NCI-H82 treated with DMSO at 0.1 percent for 48 hours (cell line): ENCODE measurements around the gene CNNM2.
"Not testable (repeated sequence)": the region's sequence is repeated elsewhere in the genome, so short reads cannot be mapped to it uniquely, and the experiment has no call there.

Experiments used
- DNase-seq: peaks from one replicate; lab custom pipeline; 2025; ENCODE audit not compliant: unreplicated experiment; lab: John Stamatoyannopoulos, UW

The CNNM2 gene

GRCh38 chr10:103025696-103026095, 107.6 kb downstream of the CNNM2 start:
- no peak for DNase-seq

DNA sequence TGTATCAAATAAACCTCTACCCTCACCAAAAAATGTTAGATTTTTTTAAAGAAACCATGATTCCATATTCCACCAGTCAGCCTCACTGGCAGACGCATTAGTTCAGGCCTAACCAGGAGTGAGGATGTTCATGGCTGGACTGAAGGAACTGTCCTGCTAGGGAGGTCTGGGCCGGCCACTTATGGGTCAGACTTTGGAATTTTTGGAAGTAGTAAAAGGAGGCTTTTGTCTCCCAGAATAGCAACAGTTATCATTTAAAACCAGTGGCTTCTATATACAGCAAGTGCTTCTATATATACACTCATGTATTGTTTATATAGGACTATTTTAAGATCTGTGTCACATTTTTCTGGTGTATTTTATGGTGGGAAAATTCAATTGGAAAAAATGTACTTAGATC, 120.5 kb downstream of the CNNM2 start:
- DNase-seq, result no peak

DNA sequence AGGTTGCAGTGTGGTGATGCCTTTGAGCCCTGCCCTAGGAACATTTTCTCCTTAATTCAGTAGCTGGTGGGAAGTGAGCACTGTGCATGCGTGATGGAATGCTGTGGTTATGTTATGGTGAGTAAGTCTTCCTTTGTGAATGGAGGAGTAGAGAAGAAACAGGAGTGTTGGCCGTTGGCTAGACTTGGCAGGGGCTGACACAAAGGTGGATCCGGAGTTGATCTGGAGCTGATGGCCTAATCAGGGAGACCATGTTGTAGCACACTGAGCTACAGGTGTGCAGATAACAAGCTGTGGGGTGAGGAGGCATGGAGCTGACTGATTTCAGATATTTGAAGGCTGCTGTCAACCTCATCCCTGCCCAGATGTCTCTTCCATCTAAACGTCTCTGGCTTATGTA, 122.3 kb downstream of the CNNM2 start:
- no peak for DNase-seq

GRCh38 chr10:103041391-103041790, 123.3 kb downstream of the CNNM2 start:
- no peak for DNase-seq

DNA sequence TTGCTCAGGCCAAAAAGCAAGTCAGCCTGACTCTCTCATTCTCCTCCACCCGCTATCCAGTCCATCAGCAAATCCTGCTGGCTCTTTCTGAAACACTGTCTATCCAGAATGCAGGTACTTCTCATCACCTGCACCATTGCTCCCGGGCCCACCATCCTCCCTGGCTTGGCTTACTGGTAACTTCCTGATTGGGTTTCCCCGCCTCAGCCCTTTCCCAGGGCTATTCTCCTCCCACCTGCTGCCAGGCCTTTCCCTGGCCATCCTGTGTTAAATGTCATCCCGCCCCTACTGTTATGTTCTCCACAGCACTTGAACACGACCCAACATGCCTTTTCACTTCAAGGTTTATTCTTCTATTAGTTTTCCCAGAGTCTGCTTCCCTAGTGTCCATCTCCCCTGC, 124.0 kb downstream of the CNNM2 start:
- DNase-seq, result no peak

- DNase-seq, result no peak
These were observed 124.8 kb downstream of the CNNM2 start for GRCh38 chr10:103042908-103043307.

DNA sequence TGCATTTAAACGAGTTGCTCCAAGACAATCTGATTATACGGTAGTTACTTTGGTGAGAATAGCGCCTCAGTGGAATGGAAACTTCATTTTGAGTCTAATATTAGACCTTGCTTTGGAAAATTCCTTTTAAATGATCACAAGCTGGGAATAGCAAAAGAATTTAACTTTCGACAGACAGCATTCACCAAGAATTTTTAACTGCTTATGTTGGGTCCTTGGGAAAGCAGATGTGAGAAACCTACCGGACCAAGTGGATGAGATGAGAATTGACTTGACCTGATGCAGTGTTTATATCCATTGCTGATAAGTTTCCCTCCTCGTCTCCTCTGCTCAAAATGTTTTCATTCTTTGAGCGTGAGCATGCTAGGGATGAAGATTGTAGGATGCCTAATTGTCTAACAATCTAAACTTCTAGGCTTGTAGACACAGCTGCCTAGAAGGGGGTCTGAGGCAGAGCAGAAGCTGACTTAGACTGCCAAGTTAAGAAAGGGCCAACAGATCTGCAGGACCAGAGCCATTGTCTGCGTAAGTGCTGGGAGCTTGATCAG, 126.9 kb downstream of the CNNM2 start:
- DNase-seq, result no peak

- DNase-seq, result no peak
These were observed 127.9 kb downstream of the CNNM2 start for GRCh38 chr10:103045961-103046360.

GRCh38 chr10:103047381-103047780, 129.3 kb downstream of the CNNM2 start:
- DNase-seq, result no peak

- no peak for DNase-seq
These were observed 131.1 kb downstream of the CNNM2 start for GRCh38 chr10:103049237-103049636.

DNA sequence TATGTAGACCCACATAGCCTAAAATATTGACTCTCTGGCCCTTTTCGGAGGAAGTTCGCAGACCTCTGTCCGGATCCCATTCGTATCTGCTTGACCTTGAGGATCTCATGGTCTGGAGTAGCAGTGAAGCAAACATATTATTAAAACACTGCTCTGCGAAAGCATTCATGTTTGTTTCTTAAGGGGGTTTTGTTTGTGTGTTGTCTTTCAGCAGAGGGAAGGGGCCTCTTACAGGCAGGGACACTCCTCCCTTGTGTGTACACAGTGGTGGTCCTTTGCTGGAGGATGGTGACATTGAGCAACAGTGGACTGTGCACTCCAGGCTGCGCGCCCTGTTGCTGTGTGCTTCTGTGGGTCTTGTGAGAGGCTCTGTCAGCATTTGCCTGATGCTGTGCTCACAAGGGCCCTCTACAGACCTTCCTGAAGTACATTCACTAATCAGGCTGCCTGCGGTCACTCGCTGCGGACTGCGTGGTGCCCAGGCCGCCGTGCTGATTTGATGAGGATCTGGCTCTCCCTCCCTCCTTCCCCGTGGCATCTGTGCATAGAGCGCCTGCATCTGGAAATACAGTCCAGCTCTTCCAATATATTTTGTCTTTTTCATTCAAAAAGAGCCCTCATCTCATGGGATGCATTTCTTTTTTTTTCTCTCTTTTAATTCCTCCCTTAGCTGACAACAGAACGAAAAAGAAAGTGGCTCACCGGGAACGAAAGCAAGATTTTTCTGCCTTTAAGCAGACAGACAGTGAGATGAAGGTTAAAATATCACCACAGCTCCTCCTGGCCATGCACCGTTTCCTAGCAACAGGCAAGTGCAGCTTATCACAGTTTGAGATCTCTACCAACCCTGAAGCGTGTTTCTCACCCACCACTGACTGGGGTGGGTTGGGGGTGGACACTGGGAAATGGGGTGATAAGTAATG, 135.8 kb downstream of the CNNM2 start:
- DNase-seq, result no peak

DNA sequence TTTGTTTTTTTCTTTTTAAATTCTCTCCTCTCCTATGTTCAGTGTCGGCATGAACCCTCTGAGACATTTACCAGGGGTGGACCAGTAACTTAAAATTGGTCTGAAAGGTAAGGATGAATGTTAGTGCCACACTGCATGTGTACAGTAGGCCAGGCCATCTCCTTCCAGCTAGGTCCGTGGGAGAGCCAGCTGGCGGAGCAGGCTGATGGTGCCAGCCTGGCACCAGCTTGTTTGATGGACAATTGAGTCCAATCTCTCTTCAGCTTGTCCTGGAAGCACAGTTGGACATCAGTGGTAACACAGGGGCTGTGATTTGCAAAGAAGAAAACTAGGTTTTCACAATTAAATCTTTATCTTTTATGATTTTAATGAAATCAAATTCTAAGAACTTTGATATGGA, 136.5 kb downstream of the CNNM2 start:
- no peak for DNase-seq

DNA sequence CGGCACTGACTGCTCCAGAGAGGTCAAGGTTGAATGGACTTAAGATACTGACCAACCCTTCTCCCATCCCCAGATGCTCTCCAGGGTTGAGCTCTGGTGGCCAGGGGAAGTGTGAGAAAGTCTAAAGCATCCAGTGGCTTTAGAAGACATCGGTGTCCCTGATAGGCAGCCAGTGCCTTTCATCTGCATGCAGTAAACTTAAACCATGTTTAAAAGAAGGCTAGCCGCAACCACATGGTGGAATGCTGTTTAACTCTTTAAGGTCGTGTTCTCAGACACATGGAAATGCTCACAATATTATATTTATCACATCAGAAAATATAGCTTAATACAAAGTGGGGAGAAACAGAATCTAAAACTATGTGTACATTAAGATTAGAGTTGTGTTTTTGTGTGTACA, 137.0 kb downstream of the CNNM2 start:
- DNase-seq, result no peak

DNA sequence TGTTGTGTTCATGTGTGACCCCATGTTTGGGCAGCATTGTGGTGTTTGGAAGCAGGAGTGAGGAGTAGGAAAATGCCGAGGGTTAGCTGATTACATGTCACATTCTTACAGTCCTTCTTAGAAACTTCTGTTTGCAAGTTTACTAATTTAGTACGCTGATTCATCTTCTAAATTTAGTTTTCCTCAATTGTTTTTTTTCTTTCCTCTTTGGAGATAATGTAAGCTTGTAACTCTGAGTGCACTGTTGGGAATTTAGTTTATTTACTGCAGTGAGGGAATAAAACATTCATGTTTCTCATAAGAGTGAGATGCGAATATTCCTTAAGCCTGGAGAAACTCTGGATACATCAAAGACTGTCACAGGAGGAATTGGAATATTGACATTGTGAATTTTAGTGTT, 139.9 kb downstream of the CNNM2 start:
- no peak for DNase-seq

- DNase-seq, result no peak
These were observed 142.5 kb downstream of the CNNM2 start for GRCh38 chr10:103060575-103060974.

DNA sequence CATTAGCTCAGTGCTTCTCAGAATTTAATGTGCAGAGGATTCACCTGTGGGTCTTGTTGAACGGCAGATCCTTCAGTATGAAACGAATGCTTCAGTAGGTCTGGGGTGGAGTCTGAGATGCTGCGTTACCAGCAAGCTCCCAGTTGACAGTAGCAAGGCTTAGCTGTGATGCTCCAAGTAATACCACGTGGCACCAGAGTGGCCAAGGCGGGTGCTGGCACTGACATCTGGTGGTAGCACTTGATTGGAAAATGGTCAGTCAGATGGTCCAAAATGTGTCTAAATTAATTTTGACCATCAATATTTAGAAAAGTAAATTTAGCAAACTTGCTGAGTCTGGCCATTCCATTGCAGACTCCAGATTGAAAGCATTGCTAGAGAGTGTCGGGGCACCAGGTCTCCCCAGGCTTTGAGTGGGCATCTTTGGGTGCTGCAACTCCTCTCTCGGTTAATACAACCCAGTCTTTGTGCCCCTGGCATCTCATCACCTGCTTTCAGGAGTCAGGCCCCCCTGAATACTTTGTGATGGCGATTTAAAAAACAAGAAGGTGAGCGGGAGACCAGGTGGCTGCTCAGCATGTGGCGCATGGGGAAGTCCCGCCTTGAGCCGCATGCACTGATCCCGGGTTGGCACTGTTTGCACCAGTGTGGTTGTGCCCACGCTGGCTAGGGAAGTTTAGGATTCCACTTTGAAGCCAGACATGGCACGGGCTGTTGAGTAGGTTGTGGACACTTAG, 144.9 kb downstream of the CNNM2 start:
- DNase-seq, result no peak

DNA sequence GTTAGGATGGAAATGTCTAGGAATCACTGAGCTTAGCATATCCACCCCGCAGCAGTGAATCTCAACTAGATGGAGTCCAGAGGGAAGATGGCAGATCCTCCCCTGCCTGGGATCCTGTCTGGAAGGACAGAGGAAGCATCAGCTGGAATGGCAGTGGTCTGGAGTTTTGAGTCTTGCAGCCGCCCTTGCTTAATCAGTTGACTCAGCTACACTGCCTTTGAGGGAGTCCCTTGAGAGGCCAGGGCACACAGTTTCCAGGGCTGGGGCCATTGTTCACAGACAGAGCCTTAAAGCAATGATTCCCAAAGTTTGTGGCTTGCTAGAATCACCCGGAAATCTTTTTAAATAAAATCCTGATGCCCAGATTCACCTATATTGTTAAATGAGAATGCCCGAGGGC, 146.9 kb downstream of the CNNM2 start:
- no peak for DNase-seq

DNA sequence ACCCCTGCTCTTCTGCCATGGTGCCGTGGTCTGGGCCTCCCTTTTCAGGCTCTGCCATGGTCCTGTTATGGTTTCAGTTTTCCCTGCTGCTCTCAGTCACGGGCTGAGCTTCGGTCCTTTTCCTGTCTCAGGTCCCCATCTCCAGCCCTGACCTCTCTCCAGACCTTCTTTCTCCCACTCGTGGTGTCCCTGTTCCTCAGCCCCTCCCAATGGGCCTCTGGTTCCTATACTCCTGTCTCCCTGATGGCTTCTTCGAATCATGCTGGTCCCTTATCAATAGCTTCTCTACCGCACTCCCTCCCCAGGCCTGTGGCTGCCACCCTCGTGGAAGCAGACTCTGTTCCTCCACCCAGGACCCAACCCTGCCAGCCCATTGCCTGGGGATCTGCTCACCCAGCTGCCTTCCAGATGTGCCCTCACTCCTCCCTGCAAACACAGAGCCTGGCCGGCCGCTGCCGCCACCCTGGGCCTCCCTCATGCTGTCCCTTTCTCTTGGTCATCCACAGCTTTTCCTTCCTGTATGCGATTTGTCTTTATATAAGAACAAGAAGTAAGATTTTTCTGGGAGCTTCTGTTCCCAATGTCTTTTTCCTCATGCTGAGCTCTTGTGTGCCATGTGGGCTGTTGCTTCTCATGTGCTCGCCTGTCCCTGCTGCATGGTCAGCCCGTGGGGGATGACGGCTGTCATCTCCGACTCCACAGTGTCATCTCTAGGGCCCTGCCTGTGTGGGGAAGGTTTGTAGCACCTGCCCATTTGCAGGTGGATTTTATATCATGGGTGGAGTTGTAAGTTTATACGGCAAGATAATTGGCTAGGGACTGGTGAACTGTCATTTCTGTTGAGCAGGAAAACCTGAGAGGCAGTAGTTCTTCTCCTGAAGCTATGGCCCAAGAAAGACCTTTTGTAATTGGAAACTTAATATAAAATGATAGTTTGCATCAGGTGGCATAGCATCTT, 148.3 kb downstream of the CNNM2 start:
- no peak for DNase-seq

DNA sequence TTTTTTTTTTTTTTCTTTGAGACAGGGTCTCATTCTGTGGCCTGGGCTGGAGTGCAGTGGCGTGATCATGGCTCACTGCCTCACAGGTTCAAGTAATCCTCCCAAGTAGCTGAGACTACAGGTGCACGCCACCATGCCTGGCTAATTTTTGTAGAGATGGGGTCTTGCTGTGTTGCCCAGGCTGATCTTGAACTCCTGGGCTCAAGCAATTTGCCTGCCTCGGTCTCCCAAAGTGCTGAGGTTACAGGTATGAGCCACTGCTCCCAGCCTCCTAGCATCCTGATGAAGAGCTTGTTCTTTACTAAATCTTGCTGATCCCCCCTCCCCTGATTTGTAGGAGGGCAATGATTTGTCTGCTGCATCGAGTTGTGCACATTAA, 149.0 kb downstream of the CNNM2 start:
- not testable (repeated sequence) for DNase-seq

DNA sequence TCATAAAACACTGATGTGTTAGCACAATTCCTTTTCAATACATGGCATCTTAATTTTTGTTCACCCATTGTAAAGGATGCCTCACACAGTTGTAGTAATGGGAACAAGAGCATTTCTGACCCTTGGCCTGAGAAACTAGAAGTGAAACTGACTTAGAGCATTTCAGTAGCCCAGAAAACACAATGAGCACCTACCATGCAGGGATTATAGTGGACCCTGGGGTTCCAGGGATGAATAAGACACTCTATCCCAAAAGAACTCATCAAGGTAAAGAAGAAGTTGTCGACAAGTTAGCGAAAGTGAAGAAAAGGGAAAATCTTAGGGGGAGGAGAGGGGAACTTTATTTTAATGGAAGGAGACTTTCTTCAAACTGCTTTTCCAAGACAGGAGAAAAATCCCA, 149.4 kb downstream of the CNNM2 start:
- no peak for DNase-seq

DNA sequence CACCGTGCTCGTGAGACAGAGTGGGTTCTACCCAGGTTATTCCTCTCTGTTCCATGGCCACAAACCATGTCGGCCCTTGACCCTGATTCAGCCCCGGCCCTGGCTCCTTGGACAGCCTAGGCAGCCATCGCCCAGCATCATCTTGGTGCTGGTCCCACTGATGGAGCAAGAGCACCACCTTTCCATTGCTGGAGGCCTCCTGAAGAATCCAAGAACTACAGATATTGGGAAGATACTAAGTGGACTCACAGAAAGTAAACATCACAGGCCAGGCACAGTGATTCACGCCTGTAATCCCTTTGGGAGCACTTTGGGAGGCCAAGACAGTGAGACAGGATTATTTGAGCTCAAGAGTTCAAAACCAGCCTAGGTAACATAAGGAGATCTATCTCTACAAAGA, 149.9 kb downstream of the CNNM2 start:
- DNase-seq, result no peak
